ENCODE measurements around the gene NINJ1.

Gene NINJ1

GRCh38 chr9:93087971-93088655 is 45.9 kb downstream of the NINJ1 start:
- DNase-seq (ENCODE audit: extremely low read depth, low read depth), result no peak

DNA sequence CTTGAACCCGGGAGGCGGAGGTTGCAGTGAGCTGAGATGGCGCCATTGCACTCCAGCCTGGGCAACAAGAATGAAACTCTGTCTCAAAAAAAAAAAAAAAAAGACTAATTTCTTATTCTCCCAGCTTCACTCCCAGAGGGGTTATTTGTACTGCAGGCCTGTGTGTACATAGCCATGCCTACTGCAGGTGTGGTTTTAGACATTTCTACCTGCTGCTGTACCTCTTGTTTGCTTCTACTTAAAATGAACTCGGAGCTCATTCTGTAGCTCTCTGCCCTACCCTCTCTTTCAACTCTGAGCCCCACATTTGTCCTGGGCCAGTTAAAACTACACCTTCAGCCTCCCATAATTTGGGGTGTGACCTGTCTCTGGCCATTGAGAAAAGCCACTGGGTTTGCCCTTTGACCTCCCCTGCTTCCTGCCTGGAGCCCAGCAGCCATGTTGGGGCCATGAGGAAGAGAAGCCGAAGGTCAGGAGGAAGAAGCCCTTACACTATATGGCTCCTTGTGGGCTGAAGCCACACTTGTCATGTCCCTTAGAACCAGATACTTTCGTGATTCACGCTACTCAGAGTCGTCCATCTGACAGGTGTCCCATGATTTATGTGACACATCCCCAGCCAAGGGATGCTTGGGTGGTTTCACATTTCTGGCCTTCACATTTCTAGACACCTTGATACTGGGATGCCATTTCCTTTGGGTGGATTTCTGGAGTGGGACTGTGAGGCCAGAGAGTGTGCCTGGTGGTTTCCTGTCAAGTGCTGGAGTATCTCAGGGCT is 47.4 kb downstream of the NINJ1 start:
- no peak for DNase-seq (ENCODE audit: extremely low read depth, low read depth)
- no peak for TF ChIP-seq CTCF (IDR thresholded peaks at IDR 0.05; ENCODE audit: low read depth, low read length)

More at GRCh38 chr9:93087971-93088655, 45.9 kb downstream of the NINJ1 start:
- TF ChIP-seq CTCF (IDR thresholded peaks at IDR 0.05; ENCODE audit: low read depth, low read length), result no peak

GRCh38 chr9:93085676-93086075 is 48.4 kb downstream of the NINJ1 start:
- DNase-seq (ENCODE audit: extremely low read depth, low read depth), result no peak
- no peak for TF ChIP-seq CTCF (IDR thresholded peaks at IDR 0.05; ENCODE audit: low read depth, low read length)

- no peak for DNase-seq (ENCODE audit: extremely low read depth, low read depth)
- no peak for TF ChIP-seq CTCF (IDR thresholded peaks at IDR 0.05; ENCODE audit: low read depth, low read length)
Measured at GRCh38 chr9:93084471-93084881, 49.6 kb downstream of the NINJ1 start.

DNA sequence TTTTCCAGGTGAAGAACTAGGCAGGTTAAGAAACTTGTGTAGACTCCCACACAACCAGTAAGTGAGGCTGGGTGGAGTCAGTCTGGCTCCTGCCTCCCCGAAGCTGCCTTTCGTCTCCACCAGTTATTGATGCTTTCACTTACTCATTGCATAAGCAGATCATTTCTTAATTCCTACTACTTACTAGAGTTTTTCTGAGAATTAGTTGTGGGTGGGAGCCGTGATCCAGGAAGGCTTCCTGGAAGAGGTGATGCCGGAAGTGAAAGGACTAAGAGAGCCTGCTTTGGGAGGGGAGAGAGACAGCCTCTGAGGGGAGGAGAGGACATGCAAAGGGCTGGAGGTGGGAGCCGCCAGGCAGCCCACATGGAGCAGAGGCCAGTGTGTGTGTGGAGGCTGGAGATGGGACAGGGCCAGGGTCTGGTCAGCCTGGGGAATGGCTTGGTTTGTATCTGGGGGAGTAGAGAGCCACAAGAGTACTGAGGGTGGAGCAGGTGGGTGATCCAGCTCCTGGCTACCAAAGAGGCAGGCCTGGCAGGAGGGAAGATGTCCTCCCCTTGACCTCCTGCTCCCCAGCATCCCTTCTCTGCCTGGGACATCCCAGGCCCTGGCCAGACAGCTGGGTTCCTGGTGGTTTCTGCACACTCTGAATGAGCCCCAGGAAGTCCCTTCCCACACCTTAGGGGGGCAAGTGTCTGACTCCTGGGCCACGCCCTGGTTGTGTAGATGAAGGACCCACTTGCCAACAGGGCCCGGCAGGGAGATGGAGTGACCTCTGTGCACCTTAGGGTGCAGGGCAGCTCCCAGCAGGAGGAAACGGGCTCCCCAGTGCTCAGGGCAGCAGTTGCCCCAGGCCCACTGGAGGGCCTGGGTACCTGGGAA is 50.2 kb downstream of the NINJ1 start:
- DNase-seq (ENCODE audit: extremely low read depth, low read depth), result no peak
- TF ChIP-seq CTCF (IDR thresholded peaks at IDR 0.05; ENCODE audit: low read depth, low read length), result no peak

DNA sequence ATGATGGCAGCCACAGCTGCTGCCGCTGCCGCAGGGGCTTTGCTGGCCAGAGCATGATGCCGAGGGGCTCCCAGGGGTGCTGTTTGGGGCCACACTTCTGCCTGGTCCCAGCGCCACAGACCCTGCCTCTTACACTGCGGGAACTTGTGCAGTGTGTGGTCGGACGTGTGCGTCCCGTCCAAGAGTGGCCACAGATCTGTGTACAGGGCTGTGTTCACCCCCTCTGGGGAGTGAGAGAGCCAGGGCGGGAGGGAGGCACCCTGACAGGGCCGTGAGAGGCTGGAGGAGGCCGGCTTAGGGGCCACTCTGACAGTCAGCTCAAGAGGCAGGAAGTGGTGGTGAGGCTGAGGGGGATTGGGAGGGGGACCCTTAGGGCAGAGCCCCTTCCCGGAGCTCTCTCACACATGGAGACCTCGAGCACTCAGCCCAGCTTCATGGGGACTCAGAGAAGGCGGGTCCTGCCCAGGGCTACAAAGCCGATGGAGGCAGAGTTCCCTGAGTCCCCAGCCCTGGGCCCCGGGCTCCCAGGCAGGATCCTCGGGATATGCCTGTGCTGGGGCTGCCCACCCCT is 51.1 kb downstream of the NINJ1 start:
- DNase-seq (ENCODE audit: extremely low read depth, low read depth), result no peak
- TF ChIP-seq CTCF (IDR thresholded peaks at IDR 0.05; ENCODE audit: low read depth, low read length), result no peak
